CD4-positive, alpha-beta T cell (primary cell): ENCODE measurements around the gene XDH. TPM values are rescaled to one million over a fixed set of nuclear protein-coding genes. Genes with fewer than 3 reads are reported as not detected.

ENCODE experiments used
- ATAC-seq: fragments of 200-7000 bp; cut with Tn5 transposase; one replicate; pipeline ENCODE4 v1.10.0; 2022; ENCODE audit warnings: mild to moderate bottlenecking; ENCODE audit not compliant: poor library complexity
- CTCF ChIA-PET: fragments of 350-600 bp; sonication (Branson Sonifier 250); formaldehyde crosslinking; loops from one replicate; lab custom pipeline; 2021; ENCODE audit warnings: antibody characterized with exemption, inconsistent platforms; lab: Charles Lee
- POLR2A ChIA-PET: fragments of 350-600 bp; sonication (Branson Sonifier 250); formaldehyde crosslinking; loops from one replicate; lab custom pipeline; 2021; ENCODE audit warnings: antibody characterized with exemption, inconsistent platforms; lab: Charles Lee
- DNase-seq, 14 experiments: peaks; one replicate each; pipeline ENCODE4 v3.0.0-alpha.2; 2013 to 2020; ENCODE audit warnings: mixed read lengths in 2 of 14
- H3K27ac ChIP-seq, 2 donors: one replicate each; pipeline versions ENCODE4 v1.5.1 to v1.7.0; 2013; ENCODE audit warnings: low read length in 2 of 2, low read depth in 1 of 2, mild to moderate bottlenecking in 1 of 2
- H3K27me3 ChIP-seq, 2 experiments: 1 replicate in 1 of 2; 2 replicates in 1 of 2; pipeline versions ENCODE4 v1.6.1 to v1.7.0; 2013; ENCODE audit warnings: low read length in 2 of 2, control low read depth in 1 of 2, mild to moderate bottlenecking in 1 of 2, moderate library complexity in 1 of 2; ENCODE audit not compliant: insufficient read depth in 2 of 2, control insufficient read depth in 1 of 2
- H3K36me3 ChIP-seq: one replicate; pipeline ENCODE4 v1.6.1; 2013; ENCODE audit warnings: low read length, control low read depth; ENCODE audit not compliant: insufficient read depth
- H3K4me1 ChIP-seq: one replicate; pipeline ENCODE4 v1.6.1; 2013; ENCODE audit warnings: low read length, control low read depth; ENCODE audit not compliant: insufficient read depth
- H3K4me3 ChIP-seq: one replicate; pipeline ENCODE4 v1.5.1; 2013; ENCODE audit warnings: mild to moderate bottlenecking, low read length, moderate library complexity
- H3K9me3 ChIP-seq, 2 experiments: 1 replicate in 1 of 2; 2 replicates in 1 of 2; pipeline versions ENCODE4 v1.6.1 to v1.7.0; 2013; ENCODE audit warnings: low read length in 2 of 2, mild to moderate bottlenecking in 2 of 2, control low read depth in 1 of 2, moderate library complexity in 1 of 2; ENCODE audit not compliant: control insufficient read depth in 1 of 2, insufficient read depth in 1 of 2
- H3K27ac Mint-ChIP-seq: one replicate; pipeline ENCODE4 v1.8.0; 2020; ENCODE audit warnings: mixed read lengths
- H3K27me3 Mint-ChIP-seq: one replicate; pipeline ENCODE4 v1.8.0; 2021; ENCODE audit warnings: mixed read lengths
- H3K36me3 Mint-ChIP-seq: one replicate; pipeline ENCODE4 v1.8.0; 2021; ENCODE audit warnings: low read depth, mixed read lengths
- H3K4me1 Mint-ChIP-seq: one replicate; pipeline ENCODE4 v1.8.0; 2021; ENCODE audit warnings: low read depth, mixed read lengths
- H3K4me3 Mint-ChIP-seq: one replicate; pipeline ENCODE4 v1.8.0; 2020; ENCODE audit warnings: mild to moderate bottlenecking, mixed read lengths
- H3K9me3 Mint-ChIP-seq: one replicate; pipeline ENCODE4 v1.8.0; 2020; ENCODE audit warnings: mixed read lengths
- CTCF ChIP-seq: fragments of 200-600 bp; IDR thresholded peaks from one replicate; pipeline ENCODE4 v1.8.0; 2022; ENCODE audit warnings: antibody characterized with exemption, mild to moderate bottlenecking
- intact Hi-C, 2 experiments: fragments of 100-400 bp; cut with DNase I in 1 of 2; cut with micrococcal nuclease in 1 of 2; formaldehyde crosslinking; loops; one replicate each; pipeline versions ENCODE4 v1.15.1 to v1.9.0; 2023 to 2025; cut with DNase I, micrococcal nuclease
- total RNA-seq, 174 experiments: library from RNA in 2 of 174; stranded (reverse) in 2 of 174; gene quantifications; one replicate each; pipeline ENCODE4 v1.2.3 and lab custom pipeline; 2021 to 2026

Gene XDH
- total RNA-seq, 2 experiments from 2014 or later, result 0.05 TPM; not detected in 1

DNA sequence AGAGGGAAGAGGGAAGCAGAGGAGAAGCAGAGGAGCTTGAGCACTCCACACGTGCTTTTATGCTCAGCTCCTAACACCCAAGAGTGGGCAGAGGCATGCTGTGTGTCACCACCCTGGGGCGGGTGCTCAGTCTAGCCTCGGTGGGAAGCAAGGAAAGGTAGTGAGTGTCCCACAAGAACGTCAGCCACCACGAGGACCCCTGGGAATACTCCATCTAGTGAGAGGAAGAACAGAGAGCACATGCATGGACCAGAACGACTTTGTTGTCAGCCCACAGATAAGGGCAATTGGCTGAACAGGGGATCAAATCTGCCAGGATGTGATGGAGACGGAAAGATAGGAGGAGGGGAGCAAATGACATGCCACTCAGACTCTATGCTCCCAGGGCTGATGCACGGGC, 83.4 kb downstream of the XDH start:
- no peak overlapping the region for H3K27ac Mint-ChIP-seq
- H3K9me3 Mint-ChIP-seq, result no peaks in the 10 kb centered on the region
- TF ChIP-seq CTCF, result no peak
- POLR2A ChIA-PET, result interaction anchor here (1.2 kb wide), 1 partner anchor 620 kb away, joined by 3 read pairs; no protein-coding TSS in a partner anchor
- Histone ChIP-seq H3K27ac (no peak overlapping the region), H3K4me3 (no peak overlapping the region), H3K9me3 (no peaks in the 10 kb centered on the region), H3K4me1 (no peaks in the 10 kb centered on the region), H3K36me3 (no peaks in the 10 kb centered on the region), H3K27me3 (no peaks in the 10 kb centered on the region)
- intact Hi-C loops, result loop anchor here (5.0 to 10.0 kb wide), 5 partner anchors 99 to 1236 kb away; partner anchors contain the start of gene EHD3 (in 1 of the 2)
- CTCF ChIA-PET, result no interaction called here
- DNase-seq, result no peak
- H3K36me3 Mint-ChIP-seq, result no peaks in the 10 kb centered on the region
- ATAC-seq, result no peak
- H3K4me3 Mint-ChIP-seq, result no peak overlapping the region
- H3K27me3 Mint-ChIP-seq, result peaks cover 5% of the 10 kb centered on the region
- H3K4me1 Mint-ChIP-seq, result peaks cover 4% of the 10 kb centered on the region

DNA sequence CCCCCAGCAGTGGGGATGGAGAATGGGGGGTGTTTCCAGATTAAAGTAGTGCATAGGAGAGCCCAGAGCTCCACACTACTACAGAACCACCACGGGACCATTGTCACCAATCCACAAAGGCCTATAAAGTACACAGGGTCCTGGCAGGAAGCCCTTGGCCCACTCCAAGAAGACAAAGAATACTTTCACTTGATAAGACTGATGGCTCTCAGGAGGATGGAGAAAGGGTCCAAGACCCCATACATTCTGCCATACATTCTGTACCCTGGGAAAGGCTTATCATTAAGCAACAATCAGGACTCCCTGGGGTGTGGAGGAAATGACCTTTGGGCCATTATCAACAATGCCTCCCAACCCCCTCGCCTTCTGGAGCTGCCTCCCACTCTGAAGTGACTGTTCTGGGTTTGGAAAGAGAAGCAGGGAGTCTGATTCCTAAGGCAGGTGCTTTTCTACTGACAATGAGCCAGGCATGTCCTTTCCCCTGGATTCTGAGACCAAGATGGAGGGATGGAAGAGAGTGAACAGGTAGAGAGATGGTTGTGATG, 85.4 kb downstream of the XDH start:
- DNase-seq, result no peak
- Mint-ChIP-seq H3K9me3 (no peaks in the 10 kb centered on the region), H3K4me3 (no peak overlapping the region), H3K36me3 (no peaks in the 10 kb centered on the region), H3K27me3 (peaks cover 5% of the 10 kb centered on the region), H3K27ac (no peak overlapping the region), H3K4me1 (peaks cover 16% of the 10 kb centered on the region)
- no peaks in the 10 kb centered on the region for H3K4me1 ChIP-seq
- H3K36me3 ChIP-seq, result no peaks in the 10 kb centered on the region
- ChIA-PET POLR2A (no interaction called here), CTCF (no interaction called here)
- no peak overlapping the region for H3K4me3 ChIP-seq
- no peaks in the 10 kb centered on the region for H3K27me3 ChIP-seq
- H3K27ac ChIP-seq, result no peak overlapping the region
- H3K9me3 ChIP-seq, result no peaks in the 10 kb centered on the region
- no peak for ATAC-seq
- intact Hi-C loops, result no loop called here
- TF ChIP-seq CTCF, result no peak

- no peak for TF ChIP-seq CTCF
- Mint-ChIP-seq H3K4me3 (no peak overlapping the region), H3K4me1 (peaks cover 24% of the 10 kb centered on the region), H3K27ac (no peak overlapping the region), H3K27me3 (no peaks in the 10 kb centered on the region), H3K36me3 (no peaks in the 10 kb centered on the region), H3K9me3 (no peaks in the 10 kb centered on the region)
- ChIA-PET CTCF (no interaction called here), POLR2A (no interaction called here)
- no peak overlapping the region for H3K4me3 ChIP-seq
- H3K27me3 ChIP-seq, result no peaks in the 10 kb centered on the region
- intact Hi-C loops, result no loop called here
- no peaks in the 10 kb centered on the region for H3K9me3 ChIP-seq
- no peaks in the 10 kb centered on the region for H3K36me3 ChIP-seq
- H3K27ac ChIP-seq, result no peak overlapping the region
- peaks cover 3% of the 10 kb centered on the region for H3K4me1 ChIP-seq
- DNase-seq, result no peak
- ATAC-seq, result no peak
Measured at GRCh38 chr2:31328026-31328425, 86.5 kb downstream of the XDH start.
